ENCODE results near the gene EGFR.

DNA sequence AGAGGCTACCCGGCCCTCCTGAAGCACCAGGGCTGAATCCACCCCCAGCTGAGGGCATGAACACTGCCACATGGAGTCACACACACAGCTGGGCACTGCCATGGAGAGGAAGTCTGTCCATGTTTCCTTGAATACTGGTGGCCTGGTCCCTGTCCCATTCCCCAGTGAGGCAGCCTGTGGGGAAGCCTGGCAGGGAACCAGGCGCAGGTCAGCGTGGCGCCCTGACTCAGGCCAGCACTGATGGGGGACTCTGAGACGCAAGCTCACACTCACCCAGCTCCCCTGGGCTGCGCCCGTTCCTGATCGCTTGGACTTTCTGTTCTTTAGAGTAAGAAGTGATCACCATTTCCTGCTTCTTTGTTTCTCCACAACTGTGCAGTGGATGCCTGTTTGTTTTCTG is 128.3 kb downstream of the EGFR start:
- TF ChIP-seq CTCF (IDR thresholded peaks at IDR 0.05; ENCODE audit: poor library complexity), result no peak
- no peak for TF ChIP-seq EZH2 (IDR thresholded peaks at IDR 0.05; ENCODE audit: borderline replicate concordance)

Data from hepatocyte (in vitro differentiated cells).